ENCODE results near the gene CORO1A.
"Not testable (repeated sequence)": the region's sequence is repeated elsewhere in the genome, so short reads cannot be mapped to it uniquely, and the experiment has no call there.

Gene CORO1A

DNA sequence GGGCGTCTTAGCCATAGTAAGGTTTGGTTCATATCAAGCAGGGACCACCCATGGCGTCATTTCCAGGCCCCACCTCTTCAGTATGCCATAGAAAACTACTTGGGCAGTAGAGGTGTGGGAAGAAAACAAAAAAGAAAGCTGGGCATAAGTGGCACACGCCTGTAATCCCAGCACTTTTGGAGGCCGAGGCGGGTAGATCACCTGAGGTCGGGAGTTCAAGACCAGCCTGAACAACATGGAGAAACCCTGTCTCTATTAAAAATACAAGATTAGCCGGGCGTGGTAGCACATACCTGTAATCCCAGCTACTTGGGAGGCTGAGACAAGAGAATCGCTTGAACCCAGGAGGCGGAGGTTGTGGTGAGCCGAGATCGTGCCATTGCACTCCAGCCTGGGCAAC, 7.8 kb downstream of the CORO1A start:
- H3K9ac ChIP-seq (ENCODE audit: low read depth, low read length); H3K4me3 ChIP-seq (ENCODE audit: low read length); H3K4me1 ChIP-seq (ENCODE audit: control insufficient read depth, insufficient read depth, low read length); H3K27me3 ChIP-seq (ENCODE audit: control insufficient read depth, insufficient read depth, low read length); H3K4me2 ChIP-seq (ENCODE audit: low read length); H3K9me3 ChIP-seq (replicated peaks; ENCODE audit: low read length); H3K36me3 ChIP-seq (ENCODE audit: insufficient read depth, low read length): not testable (repeated sequence)

DNA sequence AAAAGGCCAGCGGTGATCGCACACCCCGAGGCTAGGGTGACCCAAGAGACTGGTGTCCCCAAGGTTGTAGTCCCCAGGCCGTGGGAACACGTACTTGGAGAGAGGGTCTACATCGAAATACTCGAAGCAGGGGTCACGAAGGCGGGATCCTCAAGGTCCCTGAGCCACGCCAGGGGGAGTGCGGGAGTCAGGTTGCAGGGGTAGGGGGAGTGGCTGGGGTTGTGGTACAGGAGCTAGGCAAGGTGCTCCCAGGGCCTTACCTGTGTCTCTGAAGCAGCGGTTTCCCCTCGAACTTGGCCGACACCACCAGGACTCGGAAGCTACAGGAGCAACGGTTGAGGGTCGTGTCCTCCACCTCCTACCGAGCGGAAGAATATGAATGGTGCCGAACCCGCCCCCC, 9.7 kb downstream of the CORO1A start:
- H3K36me3 ChIP-seq (ENCODE audit: insufficient read depth, low read length); H3K4me1 ChIP-seq (ENCODE audit: control insufficient read depth, insufficient read depth, low read length); H3K27me3 ChIP-seq (ENCODE audit: control insufficient read depth, insufficient read depth, low read length); H3K4me3 ChIP-seq (ENCODE audit: low read length); H3K4me2 ChIP-seq (ENCODE audit: low read length); H3K9me3 ChIP-seq (replicated peaks; ENCODE audit: low read length); H3K9ac ChIP-seq (ENCODE audit: low read depth, low read length): not testable (repeated sequence)

GRCh38 chr16:30193615-30194014, 10.2 kb downstream of the CORO1A start, which contains the start of the genes BOLA2B and SLX1A:
Gene BOLA2B (minus strand): TSS chr16:30193666. CDS start chr16:30193595, 71 bp downstream.
Gene SLX1A (plus strand): TSS chr16:30193875. CDS start chr16:30194085, 210 bp downstream.
- H3K4me3 ChIP-seq (ENCODE audit: low read length) = peak within 1 kb of the TSS; percentile 64
- H3K9ac ChIP-seq (ENCODE audit: low read depth, low read length) = not testable (repeated sequence)

DNA sequence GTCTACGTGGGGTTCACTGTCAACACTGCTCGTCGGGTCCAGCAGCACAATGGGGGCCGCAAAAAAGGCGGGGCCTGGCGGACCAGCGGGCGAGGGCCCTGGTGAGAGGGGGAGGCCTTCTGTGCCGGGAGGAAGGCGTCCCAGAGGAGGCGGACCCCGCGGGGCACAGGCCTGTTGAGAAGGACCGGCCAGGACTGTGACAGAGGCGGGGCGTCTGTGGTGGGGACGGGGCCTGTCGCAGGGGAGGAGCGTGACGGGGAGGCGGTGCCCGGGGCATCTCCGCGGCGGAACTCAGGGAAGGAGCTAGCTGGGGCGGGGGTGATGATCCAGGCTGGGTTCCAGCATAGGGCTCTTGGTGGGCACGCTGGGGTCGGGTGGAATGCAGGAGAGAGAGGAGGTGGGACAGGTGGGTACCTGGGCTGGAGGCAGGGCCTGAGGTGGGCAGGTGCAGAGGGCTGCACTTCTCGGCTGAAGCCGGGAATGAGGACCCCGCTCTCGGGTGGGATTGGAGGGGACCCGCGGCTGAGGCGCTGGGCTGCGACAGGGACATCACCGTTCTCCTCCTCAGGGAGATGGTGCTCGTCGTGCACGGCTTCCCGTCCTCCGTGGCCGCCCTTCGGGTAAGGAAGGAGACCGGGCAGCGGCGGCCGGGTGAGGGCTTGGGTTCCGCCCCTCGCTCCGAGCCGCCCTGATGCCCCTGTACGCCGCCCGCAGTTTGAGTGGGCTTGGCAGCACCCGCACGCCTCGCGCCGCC, 10.9 kb downstream of the CORO1A start:
- H3K4me3 ChIP-seq (ENCODE audit: low read length) = peak overlapping the region; percentile 64
- not testable (repeated sequence) for H3K27me3 ChIP-seq (ENCODE audit: control insufficient read depth, insufficient read depth, low read length); H3K9me3 ChIP-seq (replicated peaks; ENCODE audit: low read length); H3K9ac ChIP-seq (ENCODE audit: low read depth, low read length); H3K4me1 ChIP-seq (ENCODE audit: control insufficient read depth, insufficient read depth, low read length); H3K36me3 ChIP-seq (ENCODE audit: insufficient read depth, low read length)
- H3K4me2 ChIP-seq (ENCODE audit: low read length) = peak overlapping the region; percentile 74

More at GRCh38 chr16:30193615-30194014, 10.2 kb downstream of the CORO1A start, which contains the start of the genes BOLA2B and SLX1A:
- H3K4me2 ChIP-seq (ENCODE audit: low read length) = peak within 1 kb of the TSS; percentile 74
- not testable (repeated sequence) for H3K36me3 ChIP-seq (ENCODE audit: insufficient read depth, low read length); H3K9me3 ChIP-seq (replicated peaks; ENCODE audit: low read length); H3K4me1 ChIP-seq (ENCODE audit: control insufficient read depth, insufficient read depth, low read length); H3K27me3 ChIP-seq (ENCODE audit: control insufficient read depth, insufficient read depth, low read length)

DNA sequence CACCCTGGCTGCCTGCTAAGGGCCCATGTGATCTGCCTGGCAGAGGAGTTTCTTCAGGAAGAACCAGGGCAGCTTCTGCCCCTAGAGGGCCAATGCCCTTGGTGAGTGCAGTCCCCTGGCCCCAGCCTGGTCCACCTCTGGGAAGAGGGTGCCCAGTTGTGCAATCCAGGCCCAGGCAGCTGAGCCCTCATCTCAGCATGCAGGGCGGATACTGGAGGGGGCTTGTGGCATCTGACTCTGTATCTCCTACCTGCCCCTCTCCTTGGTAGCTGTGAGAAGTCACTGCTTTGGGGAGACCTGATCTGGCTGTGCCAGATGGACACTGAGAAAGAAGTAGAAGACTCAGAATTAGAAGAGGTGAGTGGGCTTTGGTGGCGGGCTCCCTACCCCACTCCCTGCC, 13.6 kb downstream of the CORO1A start:
- H3K9me3 ChIP-seq (replicated peaks; ENCODE audit: low read length); H3K36me3 ChIP-seq (ENCODE audit: insufficient read depth, low read length); H3K4me3 ChIP-seq (ENCODE audit: low read length); H3K9ac ChIP-seq (ENCODE audit: low read depth, low read length); H3K4me2 ChIP-seq (ENCODE audit: low read length); H3K4me1 ChIP-seq (ENCODE audit: control insufficient read depth, insufficient read depth, low read length); H3K27me3 ChIP-seq (ENCODE audit: control insufficient read depth, insufficient read depth, low read length): not testable (repeated sequence)

GRCh38 chr16:30199049-30199448, 15.6 kb downstream of the CORO1A start, which contains the start of gene SULT1A3:
Gene SULT1A3 (plus strand): TSS chr16:30199255. CDS start chr16:30200729, 1,474 bp downstream.
- not testable (repeated sequence) for H3K27me3 ChIP-seq (ENCODE audit: control insufficient read depth, insufficient read depth, low read length); H3K9me3 ChIP-seq (replicated peaks; ENCODE audit: low read length); H3K4me3 ChIP-seq (ENCODE audit: low read length); H3K4me1 ChIP-seq (ENCODE audit: control insufficient read depth, insufficient read depth, low read length); H3K4me2 ChIP-seq (ENCODE audit: low read length); H3K36me3 ChIP-seq (ENCODE audit: insufficient read depth, low read length); H3K9ac ChIP-seq (ENCODE audit: low read depth, low read length)

DNA sequence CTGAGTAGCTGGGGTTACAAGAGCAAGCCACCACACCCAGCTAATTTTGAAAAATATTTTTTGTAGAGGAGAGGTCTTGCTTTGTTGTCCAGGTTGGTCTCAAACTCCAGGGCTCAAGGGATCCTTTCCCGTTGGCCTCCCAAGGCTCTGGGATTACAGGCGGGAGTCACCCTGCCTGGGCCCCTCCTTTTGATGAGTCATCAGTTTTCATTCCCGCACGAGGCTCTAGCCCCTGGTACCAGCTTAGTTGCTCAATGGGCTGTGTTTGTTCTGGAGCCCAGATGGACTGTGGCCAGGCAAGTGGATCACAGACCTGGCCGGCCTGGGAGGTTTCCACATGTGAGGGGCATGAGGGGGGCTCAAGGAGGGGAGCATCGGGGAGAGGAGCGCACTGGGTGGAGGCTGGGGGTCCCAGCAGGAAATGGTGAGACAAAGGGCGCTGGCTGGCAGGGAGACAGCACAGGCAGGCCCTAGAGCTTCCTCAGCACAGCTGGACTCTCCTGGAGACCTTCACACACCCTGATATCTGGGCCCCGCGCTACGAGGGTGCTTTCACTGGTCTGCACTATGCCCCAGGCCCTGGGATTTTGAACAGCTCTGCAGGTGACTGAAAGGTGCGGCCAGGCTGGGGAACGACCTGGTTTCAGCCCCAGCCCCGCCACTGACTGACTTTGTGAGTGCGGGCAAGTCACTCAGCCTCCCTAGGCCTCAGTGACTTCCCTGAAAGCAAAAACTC, 16.4 kb downstream of the CORO1A start:
- not testable (repeated sequence) for H3K4me3 ChIP-seq (ENCODE audit: low read length); H3K36me3 ChIP-seq (ENCODE audit: insufficient read depth, low read length); H3K4me1 ChIP-seq (ENCODE audit: control insufficient read depth, insufficient read depth, low read length); H3K27me3 ChIP-seq (ENCODE audit: control insufficient read depth, insufficient read depth, low read length); H3K4me2 ChIP-seq (ENCODE audit: low read length); H3K9me3 ChIP-seq (replicated peaks; ENCODE audit: low read length); H3K9ac ChIP-seq (ENCODE audit: low read depth, low read length)

- Histone ChIP-seq H3K4me3 (ENCODE audit: low read length) (peak overlapping the region; percentile 63), H3K4me2 (ENCODE audit: low read length) (peak overlapping the region; percentile 76)
- not testable (repeated sequence) for H3K27me3 ChIP-seq (ENCODE audit: control insufficient read depth, insufficient read depth, low read length); H3K4me1 ChIP-seq (ENCODE audit: control insufficient read depth, insufficient read depth, low read length); H3K9ac ChIP-seq (ENCODE audit: low read depth, low read length); H3K9me3 ChIP-seq (replicated peaks; ENCODE audit: low read length); H3K36me3 ChIP-seq (ENCODE audit: insufficient read depth, low read length)
Measured at GRCh38 chr16:30205541-30206236, 22.3 kb downstream of the CORO1A start.

DNA sequence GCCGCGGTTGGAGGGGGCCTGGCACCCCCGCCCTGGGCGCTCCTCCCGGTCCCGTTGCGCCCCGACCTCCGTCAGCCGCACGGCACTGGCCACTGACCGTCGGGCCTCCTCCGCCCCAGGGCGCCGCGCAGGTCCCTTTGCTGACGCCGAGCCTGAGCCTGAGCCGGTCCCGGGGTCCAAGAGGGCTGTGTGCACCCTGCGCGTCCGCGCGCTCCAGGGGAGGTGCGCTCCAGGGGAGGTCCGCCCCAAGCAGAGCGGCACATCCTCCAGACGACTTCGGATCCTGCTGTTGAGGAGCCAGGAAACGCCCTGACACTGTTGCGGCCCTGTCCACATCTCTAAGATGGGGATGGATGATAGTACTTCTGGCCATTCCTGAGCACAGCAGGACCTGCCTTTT, 22.9 kb downstream of the CORO1A start:
- not testable (repeated sequence) for H3K36me3 ChIP-seq (ENCODE audit: insufficient read depth, low read length); H3K9me3 ChIP-seq (replicated peaks; ENCODE audit: low read length); H3K9ac ChIP-seq (ENCODE audit: low read depth, low read length); H3K27me3 ChIP-seq (ENCODE audit: control insufficient read depth, insufficient read depth, low read length); H3K4me1 ChIP-seq (ENCODE audit: control insufficient read depth, insufficient read depth, low read length)
- H3K4me3 ChIP-seq (ENCODE audit: low read length) = peak overlapping the region; percentile 63
- H3K4me2 ChIP-seq (ENCODE audit: low read length) = peak overlapping the region; percentile 76

DNA sequence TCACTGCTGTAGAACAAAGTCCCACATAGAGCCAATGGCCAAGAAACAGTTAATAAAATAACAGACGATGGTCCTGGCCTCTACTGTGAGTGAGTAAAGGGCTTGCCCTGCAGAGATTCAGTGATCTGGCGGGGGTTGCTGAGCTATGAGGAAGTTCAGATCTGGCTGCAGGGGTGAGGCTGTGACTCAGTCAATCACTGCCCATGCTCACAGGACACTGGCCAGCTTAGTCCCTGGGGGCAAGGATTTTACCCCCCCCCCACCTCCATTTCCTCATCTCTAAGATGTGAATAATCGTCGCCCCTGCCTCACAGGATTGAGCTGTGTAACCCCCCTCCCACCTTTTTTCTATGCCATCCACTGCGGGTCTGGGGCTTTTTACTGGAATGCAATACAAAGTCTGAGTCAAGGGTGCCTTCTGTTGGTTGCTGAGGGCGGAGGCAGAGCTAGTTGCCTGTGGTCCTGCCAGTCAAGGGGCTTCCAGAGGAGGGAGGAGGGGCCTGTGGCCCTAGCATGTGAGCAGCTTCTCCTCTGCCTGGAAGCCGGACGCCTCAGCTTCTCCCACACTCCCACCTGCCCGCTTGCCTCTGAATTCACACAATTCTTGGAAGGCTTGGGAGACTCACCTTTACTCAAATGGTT, 23.8 kb downstream of the CORO1A start:
- H3K4me2 ChIP-seq (ENCODE audit: low read length); H3K4me3 ChIP-seq (ENCODE audit: low read length); H3K9ac ChIP-seq (ENCODE audit: low read depth, low read length); H3K36me3 ChIP-seq (ENCODE audit: insufficient read depth, low read length); H3K27me3 ChIP-seq (ENCODE audit: control insufficient read depth, insufficient read depth, low read length); H3K9me3 ChIP-seq (replicated peaks; ENCODE audit: low read length); H3K4me1 ChIP-seq (ENCODE audit: control insufficient read depth, insufficient read depth, low read length): not testable (repeated sequence)

GRCh38 chr16:30209032-30209431, 25.6 kb downstream of the CORO1A start:
- H3K27me3 ChIP-seq (ENCODE audit: control insufficient read depth, insufficient read depth, low read length); H3K4me3 ChIP-seq (ENCODE audit: low read length); H3K9ac ChIP-seq (ENCODE audit: low read depth, low read length); H3K4me2 ChIP-seq (ENCODE audit: low read length); H3K36me3 ChIP-seq (ENCODE audit: insufficient read depth, low read length); H3K4me1 ChIP-seq (ENCODE audit: control insufficient read depth, insufficient read depth, low read length); H3K9me3 ChIP-seq (replicated peaks; ENCODE audit: low read length): not testable (repeated sequence)

Measured in skeletal muscle satellite cell (primary cell).